A549 (cell line): ENCODE data around the gene SLC39A3. TPM values are rescaled to one million over a fixed set of nuclear protein-coding genes. Genes with fewer than 3 reads are reported as not detected.

ENCODE experiments used
- ATAC-seq, 2 experiments: fragments of 200-7000 bp in 1 of 2; fragments of >200 bp in 1 of 2; cut with Nextera tagmentation in 1 of 2; cut with Tn5 transposase in 1 of 2; 3 replicates each; pipeline versions ENCODE4 v1.8.0 to v1.9.1; 2018 to 2020; ENCODE audit warnings: mild to moderate bottlenecking in 1 of 2, moderate library complexity in 1 of 2
- CTCF ChIA-PET: fragments of 300-600 bp; sonication (Branson Sonifier 250); formaldehyde crosslinking; extraction: SDS; loops from one replicate; lab custom pipeline; 2021; ENCODE audit warnings: antibody characterized with exemption, inconsistent platforms; lab: Yijun Ruan, JAX
- POLR2A ChIA-PET: fragments of 350-600 bp; formaldehyde crosslinking; extraction: SDS; loops from one replicate; lab custom pipeline; 2021; ENCODE audit warnings: antibody characterized with exemption, inconsistent platforms; lab: Yijun Ruan, JAX
- DNase-seq, 2 experiments: peaks; one replicate each; pipeline versions ENCODE4 v3.0.0 to v3.0.0-alpha.2; 2011 to 2016; ENCODE audit warnings: low read depth in 1 of 2, low spot score in 1 of 2
- FAIRE-seq: peaks from 2 replicates; lab custom pipeline; 2011; peaks lifted over from hg19 to GRCh38; lab: Jason Lieb, UNC
- H3K27ac ChIP-seq, 2 experiments: fragments of >200 bp; sonication (Bioruptor Twin); formaldehyde crosslinking; 3 replicates each; pipeline ENCODE4 v1.5.1; 2016 to 2017
- H3K4me1 ChIP-seq: fragments of >200 bp; sonication (Bioruptor Twin); formaldehyde crosslinking; 3 replicates; pipeline ENCODE4 v1.6.1; 2016
- H3K4me2 ChIP-seq: fragments of >200 bp; sonication (Bioruptor Twin); formaldehyde crosslinking; 3 replicates; pipeline ENCODE4 v1.6.1; 2016
- H3K4me3 ChIP-seq: fragments of >200 bp; sonication (Bioruptor Twin); formaldehyde crosslinking; 3 replicates; pipeline ENCODE4 v1.5.1; 2016
- H3K9me3 ChIP-seq: fragments of >200 bp; sonication (Bioruptor Twin); formaldehyde crosslinking; 3 replicates; pipeline ENCODE4 v1.6.1; 2016
- BCL3 ChIP-seq: fragments of >200 bp; sonication (Bioruptor Twin); formaldehyde crosslinking; IDR thresholded peaks from 3 replicates; pipeline ENCODE4 v1.6.1; 2016
- BHLHE40 ChIP-seq: IDR thresholded peaks from 2 replicates; pipeline ENCODE4 v1.6.1; 2012; ENCODE audit warnings: low read depth, low read length, inconsistent platforms
- CBX8 ChIP-seq: fragments of 200-600 bp; sonication (generic); IDR thresholded peaks from 2 replicates; pipeline ENCODE4 v1.6.1; 2016
- E2F6 ChIP-seq: IDR thresholded peaks from 2 replicates; pipeline ENCODE4 v1.6.1; 2012; ENCODE audit warnings: low read depth, borderline replicate concordance
- EHMT2 ChIP-seq: fragments of 200-600 bp; sonication (generic); IDR thresholded peaks from 2 replicates; pipeline ENCODE4 v1.6.1; 2016; ENCODE audit warnings: antibody characterized with exemption, low read depth, mild to moderate bottlenecking, moderate library complexity
- ELK1 ChIP-seq: fragments of 150-350 bp; IDR thresholded peaks from 2 replicates; pipeline ENCODE4 v1.6.1; 2014; ENCODE audit warnings: low read depth, mild to moderate bottlenecking, low read length
- EP300 ChIP-seq, 2 experiments: fragments of >200 bp; sonication (Bioruptor Twin); formaldehyde crosslinking; IDR thresholded peaks; 2 replicates in 1 of 2; 3 replicates in 1 of 2; pipeline ENCODE4 v1.6.1; 2016 to 2017
- HDAC2 ChIP-seq: fragments of 200-600 bp; sonication (generic); IDR thresholded peaks from 2 replicates; pipeline ENCODE4 v1.6.1; 2016
- HOXA7 ChIP-seq: fragments of 250-450 bp; sonication (Bioruptor Pico); IDR thresholded peaks from 2 replicates; pipeline ENCODE4 v1.5.0; 2020; ENCODE audit warnings: mild to moderate bottlenecking, moderate library complexity
- HOXB13 ChIP-seq: fragments of 250-450 bp; sonication (Bioruptor Pico); IDR thresholded peaks from 2 replicates; pipeline ENCODE4 v1.5.0; 2020; ENCODE audit warnings: low read depth, mild to moderate bottlenecking, moderate library complexity
- JUNB ChIP-seq: fragments of >200 bp; sonication (Bioruptor Twin); formaldehyde crosslinking; IDR thresholded peaks from 2 replicates; pipeline ENCODE4 v1.6.1; 2016
- KDM1A ChIP-seq: fragments of 200-600 bp; sonication (generic); IDR thresholded peaks from 2 replicates; pipeline ENCODE4 v1.6.1; 2016; ENCODE audit warnings: low read depth, mild to moderate bottlenecking
- KDM5A ChIP-seq: fragments of 200-600 bp; sonication (generic); IDR thresholded peaks from 2 replicates; pipeline ENCODE4 v1.6.1; 2016; ENCODE audit warnings: antibody characterized with exemption, mild to moderate bottlenecking
- NFE2L2 ChIP-seq: fragments of 150-350 bp; conservative IDR thresholded peaks from 2 replicates; pipeline ENCODE4 v1.6.1; 2014; ENCODE audit warnings: low read length
- RAD21 ChIP-seq, 2 experiments: fragments of >200 bp in 1 of 2; sonication (Bioruptor Twin) in 1 of 2; formaldehyde crosslinking in 1 of 2; IDR thresholded peaks in 1 of 2; conservative IDR thresholded peaks in 1 of 2; 2 replicates in 1 of 2; 3 replicates in 1 of 2; pipeline ENCODE4 v1.6.1; 2012 to 2018; ENCODE audit warnings: inconsistent platforms in 1 of 2
- RCOR1 ChIP-seq: fragments of 150-350 bp; IDR thresholded peaks from 2 replicates; pipeline ENCODE4 v1.6.1; 2014; ENCODE audit warnings: antibody characterized with exemption, low read length, low read depth
- REST ChIP-seq: fragments of 200-600 bp; sonication (generic); IDR thresholded peaks from 2 replicates; pipeline ENCODE4 v1.6.1; 2016; ENCODE audit warnings: antibody characterized with exemption, mild to moderate bottlenecking, moderate library complexity
- SMC3 ChIP-seq: fragments of >200 bp; sonication (Bioruptor Twin); formaldehyde crosslinking; IDR thresholded peaks from 3 replicates; pipeline ENCODE4 v1.6.1; 2018; ENCODE audit warnings: inconsistent platforms
- TFCP2L1 ChIP-seq: fragments of 250-450 bp; sonication (Bioruptor Pico); IDR thresholded peaks from 2 replicates; pipeline ENCODE4 v1.5.0; 2021; ENCODE audit warnings: mild to moderate bottlenecking
- USF2 ChIP-seq: fragments of 450-650 bp; IDR thresholded peaks from 2 replicates; pipeline ENCODE4 v1.6.1; 2014; ENCODE audit warnings: antibody characterized with exemption
- WGBS: methylation state at CpG from one replicate; pipeline ENCODE4 v1.1.6; 2017; ENCODE audit errors: missing lambda C conversion rate; 5-methylcytosine and 5-hydroxymethylcytosine counted together
- polyA plus RNA-seq, 4 experiments: library from polyadenylated mRNA; depleted of rRNA in 3 of 4; stranded (reverse); fragments of >200 nt; fragmentation: RNase III in 1 of 4; extraction: RNeasy Plus Mini Kit Qiagen cat#74134 plus additional on column Dnase treatment in 1 of 4; gene quantifications; 2 replicates in 3 of 4; 3 replicates in 1 of 4; pipeline ENCODE4 v1.2.3, GENCODE V29; 2011 to 2017

The SLC39A3 gene
- polyA plus RNA-seq, 2 of the 4 experiments (the other 2 are of a cell fraction) = 28.3 to 29.6 TPM

GRCh38 chr19:2782329-2782935 lies 42.6 kb upstream of the SLC39A3 start:
- no peak for FAIRE-seq
- H3K4me2 ChIP-seq = peak overlapping the region; percentile 99
- H3K4me3 ChIP-seq = peak overlapping the region; percentile 100
- peaks cover 17% of the 10 kb centered on the region; the same call in 2 of the 3 replicates for H3K4me1 ChIP-seq
- no peaks in the 10 kb centered on the region for H3K9me3 ChIP-seq
- ChIA-PET POLR2A (interaction anchor here (1.1 kb wide), 2 partner anchors 59 to 168 kb away, joined by 3 read pairs; no protein-coding TSS in a partner anchor), CTCF (interaction anchor here (1.1 to 1.2 kb wide), 2 partner anchors 16 to 33 kb away, joined by 3 to 5 read pairs; no protein-coding TSS in a partner anchor)
- ATAC-seq = no peak
- H3K27ac ChIP-seq = peak overlapping the region; percentile 98
- no peak for DNase-seq
- TF ChIP-seq KDM1A (peak; percentile 67; the same call in 1 of the 2 replicates), HOXB13 (CRISPR knock-in tag) (no peak)
- WGBS = 0% methylated on average over 9 of the region's 24 CpGs

- FAIRE-seq = no peak
- POLR2A ChIA-PET = no interaction called here
- Histone ChIP-seq H3K4me3 (no peak overlapping the region), H3K4me1 (peaks cover 17% of the 10 kb centered on the region; the same call in 2 of the 3 replicates), H3K9me3 (no peaks in the 10 kb centered on the region), H3K4me2 (no peak overlapping the region), H3K27ac (no peak overlapping the region)
- TF ChIP-seq EP300 (IDR thresholded peaks at IDR 0.05) = no peak
- TF ChIP-seq JUNB = no peak
- TF ChIP-seq BCL3 = no peak
- TF ChIP-seq BHLHE40 = no peak
- TF ChIP-seq CBX8 = no peak
- no peak for TF ChIP-seq USF2
- no peak for TF ChIP-seq HOXA7 (CRISPR knock-in tag)
- TF ChIP-seq RCOR1 = no peak
- no peak for TF ChIP-seq RAD21 (conservative IDR thresholded peaks at IDR 0.05 in 1 of 2, IDR thresholded peaks at IDR 0.05 in 1 of 2)
- no peak for TF ChIP-seq EHMT2
- no peak for TF ChIP-seq KDM5A
- TF ChIP-seq ELK1 = no peak
- 93% methylated on average over 7 of the region's 7 CpGs for WGBS
- CTCF ChIA-PET = no interaction called here
- DNase-seq = no peak
- no peak for ATAC-seq
Observed at GRCh38 chr19:2780284-2780683, 40.5 kb upstream of the SLC39A3 start.

- DNase-seq (no peak), ATAC-seq (no peak), FAIRE-seq (no peak)
- WGBS = 93% methylated on average over 13 of the region's 14 CpGs
- H3K9me3 ChIP-seq = no peaks in the 10 kb centered on the region
- CTCF ChIA-PET = interaction anchor here (0.7 to 1.7 kb wide), 3 partner anchors 30 to 142 kb away, joined by 3 to 9 read pairs (median 5); no protein-coding TSS in a partner anchor
- peaks cover 12% of the 10 kb centered on the region; the same call in 2 of the 3 replicates for H3K4me1 ChIP-seq
- no peak for TF ChIP-seq E2F6
- no peak for TF ChIP-seq REST
- no peak for TF ChIP-seq NFE2L2
- TF ChIP-seq KDM5A = no peak
- TF ChIP-seq SMC3 = no peak
- no peak for TF ChIP-seq HDAC2
- TF ChIP-seq HOXA7 (CRISPR knock-in tag) = no peak
- TF ChIP-seq HOXB13 (CRISPR knock-in tag) = no peak
- TF ChIP-seq BCL3 = no peak
- TF ChIP-seq TFCP2L1 (CRISPR knock-in tag) = no peak
- H3K27ac ChIP-seq = no peak overlapping the region
- H3K4me3 ChIP-seq = no peak overlapping the region
- POLR2A ChIA-PET = no interaction called here
- H3K4me2 ChIP-seq = no peak overlapping the region
Observed at GRCh38 chr19:2779121-2779740, 39.4 kb upstream of the SLC39A3 start.
